IPS DF 19.7 (cell line): Measurements from ENCODE around the gene RPL18.

Experiments
- DNase-seq: peaks from one replicate; pipeline ENCODE4 v3.0.0-alpha.2; 2013; ENCODE audit warnings: low read depth, low spot score

The RPL18 gene

GRCh38 chr19:48630296-48631063, 11.5 kb upstream of the RPL18 start:
- no peak for DNase-seq

GRCh38 chr19:48629599-48630295, 10.8 kb upstream of the RPL18 start:
- no peak for DNase-seq

DNA sequence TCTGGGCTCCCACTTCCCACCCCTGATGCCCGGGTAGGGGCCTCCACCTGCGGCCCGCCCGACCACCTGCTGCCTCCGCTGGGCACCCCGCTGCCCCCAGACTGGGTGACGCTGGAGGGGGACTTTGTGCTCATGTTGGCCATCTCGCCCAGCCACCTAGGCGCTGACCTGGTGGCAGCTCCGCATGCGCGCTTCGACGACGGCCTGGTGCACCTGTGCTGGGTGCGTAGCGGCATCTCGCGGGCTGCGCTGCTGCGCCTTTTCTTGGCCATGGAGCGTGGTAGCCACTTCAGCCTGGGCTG, 10.3 kb upstream of the RPL18 start:
- DNase-seq = no peak

- no peak for DNase-seq
Observed at GRCh38 chr19:48628486-48629296, 9.7 kb upstream of the RPL18 start.

DNA sequence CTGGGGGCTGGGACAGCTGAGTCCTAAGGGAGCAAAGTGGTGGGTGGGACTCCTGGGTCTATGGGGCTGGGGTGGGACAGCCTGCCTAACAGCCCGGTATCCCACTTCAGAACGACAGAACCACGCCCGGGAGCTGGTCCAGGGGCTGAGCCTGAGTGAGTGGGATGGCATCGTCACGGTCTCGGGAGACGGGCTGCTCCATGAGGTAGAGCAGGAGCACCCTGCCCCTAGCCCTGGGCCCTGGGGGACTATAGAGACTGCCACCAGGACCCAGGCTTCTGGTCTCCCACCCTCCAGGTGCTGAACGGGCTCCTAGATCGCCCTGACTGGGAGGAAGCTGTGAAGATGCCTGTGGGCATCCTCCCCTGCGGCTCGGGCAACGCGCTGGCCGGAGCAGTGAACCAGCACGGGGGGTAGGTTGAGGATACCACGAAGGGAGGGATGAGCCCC, 8.9 kb upstream of the RPL18 start:
- no peak for DNase-seq

- DNase-seq = no peak
Observed at GRCh38 chr19:48627201-48627864, 8.4 kb upstream of the RPL18 start.

- no peak for DNase-seq
Observed at GRCh38 chr19:48625891-48626327, 6.9 kb upstream of the RPL18 start.

- no peak for DNase-seq
Observed at GRCh38 chr19:48624791-48625723, 6.1 kb upstream of the RPL18 start.

DNA sequence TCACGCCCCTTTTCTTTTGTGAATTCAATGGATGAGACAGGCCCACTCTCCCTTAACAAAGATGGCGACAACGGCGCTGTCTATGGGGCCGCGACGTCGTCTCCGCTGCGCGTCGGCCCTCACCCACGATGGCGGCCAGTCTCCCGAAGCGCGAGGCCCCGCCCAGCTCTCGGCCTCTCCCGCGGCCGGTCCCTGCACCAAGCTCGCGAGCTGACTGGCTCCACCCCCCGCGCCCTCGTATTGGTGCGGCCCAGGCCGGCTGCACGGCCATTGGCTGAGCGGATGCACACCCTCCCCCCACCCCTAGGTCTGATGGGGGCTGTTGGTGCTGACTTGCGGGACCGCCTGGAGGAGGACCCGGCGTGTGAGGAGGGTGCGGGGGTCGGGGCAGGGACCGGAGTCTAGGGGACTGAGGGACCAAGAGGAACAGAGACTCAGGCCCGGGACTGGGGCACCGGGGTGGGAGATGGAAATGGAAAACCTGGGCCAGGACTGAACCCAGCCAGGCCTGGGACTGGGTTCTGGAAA, 5.2 kb upstream of the RPL18 start:
- DNase-seq = no peak

DNA sequence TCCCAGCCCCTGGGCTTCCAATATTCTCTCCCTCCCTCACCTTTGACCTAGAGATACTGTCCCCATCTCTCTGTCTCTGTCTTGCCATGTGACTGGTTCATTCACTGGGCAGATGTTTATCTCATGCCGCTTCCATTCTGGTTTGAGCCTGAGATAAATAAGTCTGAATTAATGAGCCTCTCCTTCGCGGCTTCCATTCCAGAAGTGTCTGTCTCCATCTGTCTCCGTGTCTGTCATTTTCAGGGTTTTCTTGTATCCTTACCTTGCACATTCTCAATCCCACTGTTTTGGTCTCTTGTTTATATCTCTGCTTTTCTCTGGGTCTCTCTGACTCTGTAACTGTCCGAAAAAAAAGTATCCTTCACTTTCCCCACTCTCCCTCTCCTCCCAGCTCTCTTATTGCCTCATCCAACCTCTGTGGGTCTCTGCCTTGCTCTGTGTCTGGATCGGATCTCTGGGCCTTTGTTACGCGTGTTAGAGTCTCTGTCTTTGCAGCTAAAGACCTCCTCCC, 4.6 kb upstream of the RPL18 start:
- no peak for DNase-seq

DNA sequence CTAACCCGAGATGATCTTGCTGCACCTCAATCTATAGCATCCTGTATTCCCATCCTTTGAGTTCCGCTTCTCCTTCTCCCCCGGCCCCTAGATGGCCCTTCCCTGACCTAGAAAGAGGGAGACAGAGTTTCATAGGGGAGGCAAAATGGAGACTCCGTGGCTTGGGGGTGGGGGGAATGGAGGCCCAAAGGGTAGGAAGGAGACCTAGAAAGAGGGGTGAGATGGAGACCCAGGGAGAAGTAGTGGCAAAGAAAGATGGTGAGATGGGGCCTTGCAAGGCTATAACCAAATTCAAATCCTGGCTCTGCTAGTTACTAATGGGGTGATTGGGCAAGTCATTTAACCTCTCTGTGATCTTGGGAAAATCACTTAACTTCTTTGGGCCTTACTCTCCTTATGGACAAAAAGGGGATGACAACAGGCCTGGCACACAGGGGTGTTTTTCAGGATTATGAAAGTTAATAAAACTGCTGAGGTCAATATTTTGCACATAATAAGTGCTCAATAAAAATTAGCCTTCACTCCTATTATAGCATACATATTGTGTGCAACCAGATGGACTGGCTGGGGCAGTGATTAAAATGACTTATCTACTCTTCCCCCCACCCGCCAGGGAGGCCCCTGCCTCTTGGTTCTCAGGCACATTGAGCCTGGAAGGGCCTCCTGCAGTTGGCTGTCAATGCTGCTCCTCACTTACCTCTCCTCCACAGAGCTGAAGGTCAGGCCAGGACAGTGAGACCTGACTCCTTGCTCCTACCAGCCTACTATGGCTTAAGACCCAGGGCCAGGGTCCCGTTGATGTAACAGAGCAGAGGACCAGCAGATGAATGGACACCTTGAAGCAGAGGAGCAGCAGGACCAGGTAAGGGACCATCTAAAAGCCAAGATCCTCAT, 961 bp upstream of the RPL18 start:
- DNase-seq = no peak

GRCh38 chr19:48618278-48618915, 581 bp downstream of the RPL18 start:
- DNase-seq = no peak

DNA sequence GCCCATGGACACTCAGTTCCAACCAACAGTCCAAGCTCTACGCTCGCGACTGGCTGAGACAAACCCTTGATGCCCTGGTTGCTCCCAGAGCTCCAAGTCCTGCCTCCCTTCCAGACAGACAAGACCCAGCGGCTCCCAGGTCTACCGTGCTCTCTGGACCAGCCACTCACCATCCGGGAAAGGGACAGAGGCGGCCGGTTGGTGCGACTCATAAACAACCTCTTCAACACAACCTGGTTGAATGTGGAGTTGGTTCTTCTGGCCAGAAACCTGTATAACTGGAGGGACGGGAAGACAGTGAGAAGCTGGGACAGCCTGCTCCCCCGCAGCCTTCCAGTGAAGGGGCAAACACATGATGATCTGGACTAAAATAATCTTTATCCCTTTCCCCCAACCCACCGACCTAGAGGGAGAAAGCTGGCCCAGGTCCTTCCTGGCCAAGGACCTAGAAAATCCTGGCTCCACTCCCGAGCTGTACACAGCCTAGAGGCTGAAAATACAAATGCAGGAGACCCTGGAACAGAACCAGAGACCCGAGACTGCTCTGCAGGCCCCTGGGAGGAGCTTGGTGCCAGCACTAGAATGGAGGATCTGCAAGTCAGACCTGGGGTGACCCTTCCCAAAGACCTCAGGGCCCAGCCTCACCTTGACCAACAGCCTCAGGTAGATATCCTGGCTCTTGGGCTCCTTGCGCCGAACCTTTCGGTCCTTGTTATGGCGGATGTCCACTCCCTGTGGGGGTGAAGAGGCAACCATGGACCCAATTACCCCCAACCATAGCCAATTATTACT, 1.6 kb downstream of the RPL18 start:
- no peak for DNase-seq

DNA sequence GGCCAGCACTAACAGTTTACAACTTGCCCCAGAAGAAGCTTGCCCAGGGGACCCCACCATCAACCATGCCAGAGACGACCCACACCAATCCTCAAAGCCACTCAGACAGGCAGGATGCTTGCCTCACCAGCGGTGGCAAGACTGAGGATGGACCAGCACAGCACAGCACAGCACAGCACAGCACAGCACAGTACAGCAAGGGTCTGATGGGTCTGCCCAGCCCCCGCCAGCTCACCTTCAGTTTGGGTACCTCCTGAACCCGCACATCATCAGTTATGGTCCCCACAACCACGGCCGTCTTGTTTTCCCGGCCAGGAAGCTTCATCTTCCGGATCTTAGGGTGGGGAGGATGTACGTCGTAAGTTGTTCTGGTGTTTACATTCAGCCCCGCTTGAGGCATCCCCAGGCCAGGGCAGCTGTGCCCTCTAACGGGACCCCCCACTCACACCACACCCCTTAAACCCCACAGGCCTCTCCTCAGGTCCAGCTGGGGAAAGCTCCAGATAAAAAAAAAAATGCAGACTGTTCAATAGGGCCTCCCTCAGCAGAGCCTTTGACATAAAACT, 2.4 kb downstream of the RPL18 start:
- DNase-seq = no peak

- no peak for DNase-seq
Observed at GRCh38 chr19:48616041-48616436, 2.9 kb downstream of the RPL18 start.

DNA sequence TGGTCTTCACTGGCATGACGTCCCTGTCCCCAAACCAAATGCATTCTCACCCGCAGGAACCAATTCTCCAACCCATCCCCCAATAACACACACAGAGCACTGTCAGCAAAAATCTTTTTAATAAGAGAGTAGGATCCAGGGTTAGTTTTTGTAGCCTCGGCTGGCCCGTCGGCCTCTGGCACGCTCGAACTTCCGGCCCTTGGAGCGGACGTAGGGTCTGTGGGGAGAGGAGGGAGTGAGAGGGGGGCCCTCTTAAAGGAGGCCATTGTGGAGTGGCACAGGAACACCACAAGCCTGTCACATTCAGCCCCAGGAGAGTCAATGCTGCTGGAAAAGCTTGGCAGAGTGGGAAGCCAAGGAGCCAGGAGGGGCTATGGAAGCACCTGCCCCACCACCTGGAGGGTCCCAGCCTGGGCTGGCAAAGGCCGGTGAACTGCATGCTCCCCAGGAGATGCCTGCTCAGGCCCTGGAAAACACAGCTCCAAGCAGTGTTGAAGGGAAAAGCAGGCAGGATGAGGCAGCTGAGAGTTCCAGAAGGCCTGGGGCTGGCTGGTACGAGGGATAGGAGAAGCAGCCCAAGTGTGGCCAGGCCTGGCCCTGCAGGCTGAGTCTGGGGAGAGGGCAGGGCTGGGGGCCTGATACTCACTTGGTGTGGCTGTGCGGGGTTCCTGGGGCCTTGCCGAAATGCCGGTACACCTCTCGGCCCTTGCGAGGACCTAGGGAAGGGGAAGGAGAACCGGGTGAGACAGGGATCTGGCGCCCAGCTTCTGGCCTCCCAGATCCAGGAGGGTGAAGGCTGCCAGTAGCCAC, 3.5 kb downstream of the RPL18 start:
- DNase-seq = no peak
